ENCODE results near the gene MEIOC.

The MEIOC gene

GRCh38 chr17:44719444-44719843 lies 63.2 kb downstream of the MEIOC start:
- no peak for DNase-seq

- DNase-seq: no peak
Observed at GRCh38 chr17:44722254-44722653, 66.0 kb downstream of the MEIOC start.

All from hematopoietic multipotent progenitor cell treated with erythropoietin and hydrocortisone succinate and interleukin-3 and kit ligand, for 6 days (in vitro differentiated cells).